ENCODE results near the gene CDC20. TPM values are rescaled to one million over a fixed set of nuclear protein-coding genes. Genes with fewer than 3 reads are reported as not detected.

Gene CDC20
- total RNA-seq, 2 donors from 2014 or later, result 2.3 TPM; not detected in 1

DNA sequence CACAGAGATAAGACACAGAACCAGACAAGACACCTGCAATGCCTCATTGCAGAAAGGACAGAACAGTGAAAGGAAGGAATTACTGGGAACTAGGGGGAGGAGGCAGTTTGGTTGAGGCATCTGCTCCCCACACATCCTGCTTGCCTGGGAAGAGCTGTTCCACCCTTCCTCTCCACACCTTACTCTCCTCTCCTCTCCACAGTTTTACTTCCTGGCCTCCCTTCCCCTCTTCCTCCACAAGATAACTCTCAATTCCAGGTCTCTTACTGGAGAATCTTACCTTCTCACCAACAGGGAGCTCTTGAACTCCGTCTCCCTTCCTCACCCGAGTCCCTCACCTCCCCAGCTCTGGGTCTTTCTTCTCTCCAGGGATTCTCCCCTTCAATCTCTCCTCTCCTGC, 6.9 kb downstream of the CDC20 start:
- intact Hi-C loops (cut with DNase I), result loop anchor here (10.0 kb wide), 1 partner anchor 131 kb away; no protein-coding TSS in a partner anchor
- DNase-seq (no peak), ATAC-seq (no peak)
- Histone ChIP-seq H3K27me3 (no peaks in the 10 kb centered on the region), H3K4me3 (no peak overlapping the region), H3K36me3 (replicated peaks in 1 of 2; ENCODE audit: insufficient read depth in 1 of 2, low read depth in 2 of 2) (peaks cover 0 to 18% of the 10 kb centered on the region in 2 donors), H3K27ac (peak overlapping the region in 1 of 4 donors; percentile 88), H3K4me1 (peaks cover 28% of the 10 kb centered on the region), H3K9me3 (no peaks in the 10 kb centered on the region)
- TF ChIP-seq, protein P1, sequence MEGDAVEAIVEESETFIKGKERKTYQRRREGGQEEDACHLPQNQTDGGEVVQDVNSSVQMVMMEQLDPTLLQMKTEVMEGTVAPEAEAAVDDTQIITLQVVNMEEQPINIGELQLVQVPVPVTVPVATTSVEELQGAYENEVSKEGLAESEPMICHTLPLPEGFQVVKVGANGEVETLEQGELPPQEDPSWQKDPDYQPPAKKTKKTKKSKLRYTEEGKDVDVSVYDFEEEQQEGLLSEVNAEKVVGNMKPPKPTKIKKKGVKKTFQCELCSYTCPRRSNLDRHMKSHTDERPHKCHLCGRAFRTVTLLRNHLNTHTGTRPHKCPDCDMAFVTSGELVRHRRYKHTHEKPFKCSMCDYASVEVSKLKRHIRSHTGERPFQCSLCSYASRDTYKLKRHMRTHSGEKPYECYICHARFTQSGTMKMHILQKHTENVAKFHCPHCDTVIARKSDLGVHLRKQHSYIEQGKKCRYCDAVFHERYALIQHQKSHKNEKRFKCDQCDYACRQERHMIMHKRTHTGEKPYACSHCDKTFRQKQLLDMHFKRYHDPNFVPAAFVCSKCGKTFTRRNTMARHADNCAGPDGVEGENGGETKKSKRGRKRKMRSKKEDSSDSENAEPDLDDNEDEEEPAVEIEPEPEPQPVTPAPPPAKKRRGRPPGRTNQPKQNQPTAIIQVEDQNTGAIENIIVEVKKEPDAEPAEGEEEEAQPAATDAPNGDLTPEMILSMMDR (IDR thresholded peaks at IDR 0.05), result no peak
- no peak for TF ChIP-seq POLR2A (IDR thresholded peaks at IDR 0.05)
- WGBS, 2 donors, result 87 to 90% methylated on average over 2 of the region's 2 CpGs

DNA sequence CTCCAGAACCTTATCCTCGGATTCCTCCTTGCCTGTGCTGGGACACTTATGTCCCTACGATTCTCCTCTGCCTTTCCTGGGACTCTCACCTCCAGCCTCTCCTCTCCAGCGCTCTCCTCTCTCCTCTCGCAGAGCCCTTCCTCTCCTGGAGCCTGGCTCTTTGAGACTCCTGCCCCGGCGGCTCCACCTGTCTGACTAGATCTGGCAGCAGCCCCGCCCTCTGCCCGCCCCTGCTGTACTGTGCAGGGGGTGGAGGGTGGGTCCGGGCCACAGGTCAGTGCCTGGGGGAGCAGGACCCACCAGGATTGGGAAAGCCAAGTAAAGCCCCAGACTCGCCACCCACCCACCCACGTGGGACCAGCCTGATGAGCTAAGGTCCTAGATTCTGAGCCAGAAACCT, 7.4 kb downstream of the CDC20 start:
- Histone ChIP-seq H3K36me3 (replicated peaks in 1 of 2; ENCODE audit: insufficient read depth in 1 of 2, low read depth in 2 of 2) (peaks cover 0 to 18% of the 10 kb centered on the region in 2 donors), H3K4me3 (no peak overlapping the region), H3K27ac (peak overlapping the region in 3 of 4 donors; percentile 84 to 92 (median 88)), H3K9me3 (no peaks in the 10 kb centered on the region), H3K27me3 (no peaks in the 10 kb centered on the region), H3K4me1 (peaks cover 28% of the 10 kb centered on the region)
- DNase-seq (peak; percentile 42 to 68 (median 58)), ATAC-seq (no peak)
- intact Hi-C loops (cut with DNase I), result loop anchor here (10.0 kb wide), 1 partner anchor 131 kb away; no protein-coding TSS in a partner anchor
- TF ChIP-seq POLR2A (IDR thresholded peaks at IDR 0.05), result peak in 1 of 3 donors; percentile 35
- TF ChIP-seq, protein P1 (IDR thresholded peaks at IDR 0.05), result no peak
- WGBS, 2 donors, result 28 to 31% methylated on average over 11 of the region's 11 CpGs

DNA sequence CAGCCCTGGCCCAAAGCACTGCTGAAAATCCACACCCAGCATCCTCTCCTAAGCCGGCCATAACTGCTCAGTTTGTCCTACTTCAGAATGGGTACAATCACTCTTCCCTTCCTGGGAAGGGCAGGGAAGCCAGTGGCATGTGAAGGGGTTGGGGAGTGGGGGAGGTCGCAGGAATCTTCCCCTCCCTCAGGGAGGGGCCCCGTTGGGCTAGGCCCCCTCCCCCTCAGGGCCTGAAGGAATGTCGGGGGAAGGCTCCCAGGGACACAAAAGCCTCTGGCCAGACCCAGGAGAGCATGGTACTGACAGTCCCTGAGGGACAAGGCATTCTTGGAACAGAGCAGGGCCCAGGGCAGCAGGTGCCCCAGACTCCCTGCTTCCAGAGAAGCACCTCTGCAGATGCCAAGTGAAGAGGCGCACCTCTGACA, 7.8 kb downstream of the CDC20 start:
- 15 to 18% methylated on average over 4 to 5 of the region's 5 CpGs for WGBS, 2 donors
- H3K9me3 ChIP-seq, result no peaks in the 10 kb centered on the region
- H3K4me1 ChIP-seq, result peaks cover 28% of the 10 kb centered on the region
- intact Hi-C loops (cut with DNase I), result loop anchor here (10.0 kb wide), 1 partner anchor 132 kb away; no protein-coding TSS in a partner anchor
- TF ChIP-seq, protein P1 (IDR thresholded peaks at IDR 0.05), result no peak
- no peak for TF ChIP-seq POLR2A (IDR thresholded peaks at IDR 0.05)
- DNase-seq, result peak in 1 of 4 donors; percentile 23
- peaks cover 0 to 18% of the 10 kb centered on the region in 2 donors for H3K36me3 ChIP-seq (replicated peaks in 1 of 2; ENCODE audit: insufficient read depth in 1 of 2, low read depth in 2 of 2)
- ATAC-seq, result no peak
- H3K27me3 ChIP-seq, result no peaks in the 10 kb centered on the region
- peak overlapping the region; percentile 84 to 94 (median 90) for H3K27ac ChIP-seq
- peak overlapping the region; percentile 54 to 69 for H3K4me3 ChIP-seq

DNA sequence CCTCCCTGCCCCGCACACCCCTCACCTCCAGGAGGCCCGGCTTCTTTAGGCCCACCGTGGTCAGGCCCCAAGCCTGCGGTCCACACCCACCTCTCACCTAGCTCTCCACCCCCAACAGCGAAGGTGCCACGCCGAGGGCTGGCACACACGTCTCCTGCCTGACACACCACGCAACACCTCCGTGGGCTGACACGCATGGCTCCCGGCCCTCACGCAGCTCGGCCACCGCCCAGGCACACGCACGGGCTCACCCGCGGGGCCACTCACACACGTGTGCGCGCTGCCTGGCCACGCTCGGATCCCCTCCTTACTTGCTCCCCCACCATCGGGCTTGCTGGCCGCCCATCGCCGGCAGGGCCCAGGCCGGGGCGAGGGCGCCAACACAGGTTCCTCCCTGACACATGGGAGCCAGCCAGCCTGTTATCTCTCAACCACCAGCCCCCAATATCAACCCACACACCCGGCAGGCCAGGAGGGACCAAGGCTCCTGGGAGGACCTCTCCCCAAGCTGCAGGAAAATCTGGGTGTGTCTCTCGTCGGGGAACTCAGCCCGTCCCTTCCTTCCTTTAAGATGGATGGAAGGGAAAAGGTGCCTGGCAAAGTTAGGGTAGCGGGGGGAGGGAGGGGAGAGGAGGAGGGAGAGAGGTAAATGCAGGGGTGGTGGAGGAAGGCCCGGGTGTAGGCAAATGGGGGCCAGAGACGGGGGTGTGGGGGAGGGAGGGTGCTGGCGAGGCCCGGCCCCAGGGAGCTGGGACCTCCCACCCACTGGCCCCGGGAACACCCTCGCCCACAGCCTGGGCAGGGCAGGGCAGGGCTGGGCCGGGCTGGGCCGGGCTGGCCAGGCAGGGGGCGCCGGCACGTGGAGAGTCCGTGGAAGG, 8.5 kb downstream of the CDC20 start:
- intact Hi-C loops (cut with DNase I), result loop anchor here (10.0 kb wide), 1 partner anchor 132 kb away; no protein-coding TSS in a partner anchor
- no peaks in the 10 kb centered on the region for H3K9me3 ChIP-seq
- ATAC-seq, result no peak

More for the DNA sequence above, 8.5 kb downstream of the CDC20 start:
- TF ChIP-seq POLR2A (IDR thresholded peaks at IDR 0.05), result no peak
- TF ChIP-seq, protein P1 (IDR thresholded peaks at IDR 0.05), result peak in 1 of 7 experiments; percentile 20
- Histone ChIP-seq H3K36me3 (replicated peaks in 1 of 2; ENCODE audit: insufficient read depth in 1 of 2, low read depth in 2 of 2) (peaks cover 0 to 18% of the 10 kb centered on the region in 2 donors), H3K27ac (peak overlapping the region; percentile 84 to 94 (median 90)), H3K27me3 (no peaks in the 10 kb centered on the region), H3K4me3 (peak overlapping the region; percentile 54 to 69), H3K4me1 (peaks cover 28% of the 10 kb centered on the region)
- DNase-seq, result peak in 3 of 4 donors; percentile 20 to 32 (median 25)
- 0 to 1% methylated on average over 24 to 35 of the region's 48 CpGs for whole genome bisulfite sequencing, 2 donors
